NCI-H2227 treated with DMSO at 0.1 percent for 48 hours (cell line): Measurements from ENCODE around the gene FAM162B.
"Not testable (repeated sequence)": the region's sequence is repeated elsewhere in the genome, so short reads cannot be mapped to it uniquely, and the experiment has no call there.

Experiments used
- DNase-seq: peaks from one replicate; lab custom pipeline; 2025; lab: John Stamatoyannopoulos, UW

FAM162B gene

DNA sequence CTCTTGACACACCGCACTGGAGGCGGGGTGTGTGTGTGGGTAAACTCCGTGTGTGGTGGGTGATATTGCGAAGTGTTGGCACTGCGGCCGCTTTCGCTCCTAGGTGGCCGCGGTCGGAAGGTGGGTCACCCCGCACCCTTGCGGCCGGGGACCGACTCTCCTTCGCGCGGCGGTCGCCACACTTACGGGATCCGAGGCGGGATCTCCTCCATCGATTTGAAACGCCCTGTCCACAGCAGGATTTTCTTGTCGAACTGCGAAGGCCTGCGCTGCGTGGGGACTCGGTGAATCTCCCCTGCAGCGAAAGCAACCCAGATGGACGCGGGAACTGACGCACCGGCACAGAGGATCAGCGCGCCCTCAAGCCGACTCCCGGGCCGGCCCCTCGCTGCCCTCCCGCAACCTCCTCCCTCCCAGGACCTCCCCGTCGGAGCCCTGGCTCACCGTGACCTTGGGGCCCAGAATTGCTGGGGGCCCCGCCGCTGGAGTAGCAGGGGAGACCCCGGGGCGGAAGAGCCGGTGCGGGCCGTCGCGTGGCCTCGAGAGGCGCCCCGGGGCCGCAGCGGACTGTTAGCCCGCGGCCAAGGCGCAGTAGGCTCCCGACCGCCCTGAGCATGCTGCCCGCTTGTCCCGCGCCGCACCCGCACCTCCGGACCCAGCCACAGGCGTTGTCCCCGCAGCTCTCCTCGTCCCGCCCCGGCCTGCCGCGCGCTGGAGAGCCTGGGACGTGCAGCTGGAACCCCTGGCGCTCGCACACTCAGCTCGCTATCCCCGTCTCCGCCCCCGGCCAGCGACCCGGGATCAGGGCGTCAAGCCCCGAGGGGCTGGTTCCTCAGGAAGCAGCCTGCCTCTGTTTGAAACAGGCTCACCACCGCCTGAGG, at the start of gene FAM162B:
Gene FAM162B, minus strand, starts transcription at position 759 of the 881 bp plus-strand sequence. Its CDS starts 143 bp downstream, at position 616.
- no peak for DNase-seq

DNA sequence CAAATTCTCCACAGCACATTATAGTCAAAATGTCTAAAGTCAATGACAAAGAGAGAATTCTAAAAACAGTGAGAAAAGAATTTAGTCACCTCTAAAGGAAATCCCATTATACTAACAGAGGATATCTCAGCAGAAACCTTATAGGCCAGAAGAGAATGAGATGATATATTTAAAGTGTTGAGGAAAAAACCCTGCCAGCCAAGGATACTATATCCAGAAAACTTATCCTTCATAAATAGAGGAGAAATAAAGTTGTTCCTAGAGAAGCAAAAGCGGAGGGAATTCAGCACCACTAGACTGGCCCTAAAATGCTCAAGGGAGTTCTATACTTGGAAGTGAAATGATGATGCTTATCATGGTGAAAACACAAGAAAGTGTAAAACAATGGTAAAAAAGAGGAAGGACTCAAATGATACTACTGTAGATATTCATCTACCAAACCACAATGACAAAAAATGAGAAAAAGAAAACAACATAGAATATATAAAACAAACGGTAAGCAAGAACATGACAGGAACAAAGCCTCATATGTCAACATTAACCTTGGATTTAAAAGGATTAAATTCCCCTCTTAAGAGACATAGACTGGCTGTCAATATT, 46.6 kb upstream of the FAM162B start:
- no peak for DNase-seq

DNA sequence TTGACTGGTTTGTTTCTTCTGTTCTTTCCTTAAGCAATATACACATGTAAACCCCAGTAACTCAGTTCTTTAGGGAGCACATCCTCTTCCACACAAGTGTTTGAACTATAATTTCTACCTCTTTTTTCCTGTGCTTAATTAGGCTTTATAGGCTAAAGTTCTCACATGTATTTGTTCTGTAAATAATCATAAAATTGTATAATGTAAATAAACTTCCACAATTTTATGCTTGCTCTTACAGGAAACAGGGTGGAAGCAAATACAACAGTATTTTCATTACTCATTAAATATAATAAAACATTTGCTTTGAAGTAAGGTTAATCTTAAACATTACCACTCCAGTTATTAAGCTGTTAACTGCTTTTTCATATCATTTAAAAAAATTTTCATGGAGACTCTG, 36.5 kb upstream of the FAM162B start:
- DNase-seq: no peak

GRCh38 chr6:116799945-116800344, 34.4 kb upstream of the FAM162B start:
- DNase-seq: no peak

DNA sequence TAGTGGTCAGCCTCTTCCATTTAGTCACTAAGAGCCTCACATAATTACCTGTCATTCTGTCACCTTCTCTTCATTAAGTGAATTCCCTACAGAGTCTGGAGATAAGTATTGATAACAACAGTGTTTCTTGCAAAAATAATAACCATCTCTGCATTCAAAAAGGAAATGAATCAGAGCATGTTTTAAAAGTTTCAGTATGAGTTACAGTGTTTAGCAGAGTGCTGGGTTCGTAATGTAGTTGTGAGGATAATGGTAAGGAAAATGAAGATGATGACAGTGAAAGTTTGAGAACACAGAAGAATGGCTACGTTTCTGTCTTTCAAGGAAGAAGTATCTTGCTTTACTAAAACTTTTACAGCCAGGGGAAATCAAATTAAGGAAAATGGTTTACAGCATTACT, 32.1 kb upstream of the FAM162B start:
- DNase-seq: no peak

DNA sequence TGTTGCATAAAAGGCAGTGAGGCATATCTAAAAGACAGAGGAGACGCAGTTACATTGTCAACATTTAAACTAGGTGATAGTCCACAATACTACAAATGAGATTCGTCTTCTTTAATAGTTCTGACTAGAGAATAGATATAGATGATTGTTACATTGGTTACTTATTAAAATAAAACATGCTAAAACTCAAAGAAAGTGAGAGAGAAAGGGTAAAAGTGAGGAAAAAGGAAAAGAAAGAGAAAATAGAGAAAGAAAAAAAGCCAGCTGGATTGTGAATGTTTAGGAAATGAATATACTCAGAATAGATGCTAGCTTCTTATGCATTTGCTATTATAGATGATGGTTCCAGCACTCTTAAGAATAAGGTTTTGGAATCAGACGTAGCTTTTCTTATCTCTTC, 27.7 kb upstream of the FAM162B start:
- DNase-seq: no peak

DNA sequence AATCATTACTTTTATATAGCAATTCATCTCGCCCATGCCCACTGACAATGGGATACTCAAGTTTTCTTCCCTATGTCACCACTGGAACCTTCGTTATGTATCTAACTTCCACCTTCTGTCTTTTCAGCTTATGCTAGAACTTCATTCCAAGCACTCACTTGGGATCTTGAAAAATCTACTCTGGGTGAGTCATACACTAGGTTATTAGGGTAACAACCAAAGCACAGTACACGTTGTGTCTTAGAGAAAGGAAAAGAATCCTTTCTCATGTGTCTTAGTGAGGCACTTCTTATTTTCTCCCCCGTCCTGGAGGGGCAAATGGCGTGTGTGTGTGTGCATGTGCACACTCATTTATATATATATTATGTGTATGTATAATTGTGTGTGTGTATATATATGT, 18.3 kb upstream of the FAM162B start:
- DNase-seq: no peak

- peak; percentile 20 for DNase-seq
Measured at GRCh38 chr6:116779573-116780164, 14.2 kb upstream of the FAM162B start.

- no peak for DNase-seq
Measured at GRCh38 chr6:116773886-116774285, 8.4 kb upstream of the FAM162B start.

GRCh38 chr6:116772450-116772849, 6.9 kb upstream of the FAM162B start:
- DNase-seq: no peak

GRCh38 chr6:116767715-116768114, 2.2 kb upstream of the FAM162B start:
- no peak for DNase-seq

DNA sequence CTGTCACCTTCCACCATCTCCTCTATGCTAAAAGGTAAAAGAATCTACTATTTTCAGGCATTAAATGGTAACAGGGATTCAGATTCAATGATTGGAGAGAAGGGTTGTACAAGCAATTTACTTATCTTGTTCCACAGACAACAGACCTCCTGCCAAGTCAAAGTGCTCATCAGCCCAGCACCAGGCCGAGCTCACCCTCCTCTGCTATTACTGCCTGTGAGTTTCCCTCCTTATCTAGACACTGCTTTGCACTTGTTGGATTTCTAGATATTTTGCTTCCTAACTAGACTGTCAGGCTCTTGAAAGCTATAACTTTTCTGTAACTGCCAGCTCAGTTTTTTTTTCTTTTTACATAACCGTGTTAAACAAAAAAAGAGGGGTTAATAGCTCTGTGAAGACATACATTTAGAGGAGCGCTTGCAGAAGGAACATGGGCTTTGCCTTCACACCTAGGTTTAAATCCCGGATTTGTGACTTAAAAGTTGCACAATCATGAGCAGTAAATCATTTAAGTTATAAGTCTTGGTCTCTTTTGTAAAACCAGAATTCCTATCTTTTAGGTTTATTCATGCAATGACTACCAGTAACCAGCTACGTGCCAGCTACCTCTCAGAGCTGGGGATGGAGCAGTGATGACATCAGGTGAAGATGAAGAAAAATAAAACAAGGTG, 1.1 kb upstream of the FAM162B start:
- no peak for DNase-seq

- DNase-seq: no peak
Measured at GRCh38 chr6:116764629-116764960, 924 bp downstream of the FAM162B start.

DNA sequence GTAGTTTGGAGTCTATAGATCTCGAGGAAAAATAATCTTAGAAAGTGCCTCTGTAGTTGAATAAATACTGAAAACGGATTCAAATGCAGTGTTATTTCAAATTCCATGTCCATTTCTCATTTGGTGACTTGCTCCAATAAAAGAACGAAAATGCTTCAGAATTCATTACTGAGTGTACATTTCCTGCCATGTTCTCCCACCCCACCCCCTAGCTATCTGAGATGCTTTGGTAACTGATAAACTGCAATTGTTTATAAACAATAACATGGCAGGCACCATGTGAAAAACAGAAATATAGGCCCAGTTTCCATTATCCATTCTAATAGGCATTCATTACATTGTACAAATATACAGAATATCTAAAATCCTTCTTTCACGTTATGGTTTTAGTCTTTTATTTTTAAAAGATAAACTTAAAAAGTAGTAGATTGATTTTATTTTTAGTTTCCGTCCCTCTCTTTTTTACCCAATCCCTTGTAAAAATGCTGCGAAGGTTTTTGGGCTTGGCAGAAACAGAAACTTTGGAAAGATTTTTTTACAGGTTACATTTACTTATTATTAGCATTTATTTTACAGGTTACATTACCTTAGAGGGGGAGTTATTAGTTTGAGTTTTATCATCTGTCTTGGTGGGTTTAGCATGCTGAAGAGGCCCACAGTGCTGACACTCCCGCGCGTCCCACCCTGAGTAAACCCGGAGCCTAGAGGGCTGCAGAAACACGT, 1.5 kb downstream of the FAM162B start:
- no peak for DNase-seq

DNA sequence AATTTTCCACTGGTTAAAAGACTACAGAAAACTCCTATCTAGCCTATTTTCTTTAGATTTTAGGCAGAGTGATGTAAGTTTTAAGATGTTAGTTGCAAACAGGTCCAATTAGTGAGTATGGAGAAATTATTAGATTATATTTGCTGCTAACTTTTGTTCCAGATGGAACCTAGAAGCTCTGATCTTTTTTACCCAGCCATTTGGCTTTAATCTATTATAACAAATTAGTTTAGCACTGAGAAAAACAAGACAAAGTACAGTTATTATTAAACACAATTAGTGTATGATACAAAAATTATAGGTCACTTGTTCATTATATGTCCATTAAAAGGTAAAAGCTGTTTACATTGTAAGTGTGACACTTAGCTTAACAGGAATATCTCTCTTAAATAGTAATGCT, 2.5 kb downstream of the FAM162B start:
- DNase-seq: no peak

- no peak for DNase-seq
Measured at GRCh38 chr6:116762235-116762634, 3.3 kb downstream of the FAM162B start.

DNA sequence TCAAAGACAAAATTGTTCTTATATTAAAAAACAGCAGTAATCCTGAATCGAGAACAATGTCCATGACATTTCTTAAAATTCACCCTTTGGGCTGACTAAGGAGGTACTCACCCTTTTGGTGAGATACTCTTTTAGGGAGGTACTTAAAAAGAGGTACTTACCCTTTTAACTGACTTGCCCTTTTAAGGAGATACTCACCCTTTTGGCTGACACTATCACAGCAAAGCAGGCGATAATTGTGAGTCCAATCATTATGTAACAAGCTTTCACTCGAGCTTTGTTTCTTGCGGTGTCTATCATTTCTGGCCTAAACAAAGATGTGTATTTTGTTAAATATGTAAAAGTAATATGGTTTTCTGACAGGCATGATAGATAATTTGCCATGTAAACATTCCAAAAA, 3.7 kb downstream of the FAM162B start:
- DNase-seq: no peak

DNA sequence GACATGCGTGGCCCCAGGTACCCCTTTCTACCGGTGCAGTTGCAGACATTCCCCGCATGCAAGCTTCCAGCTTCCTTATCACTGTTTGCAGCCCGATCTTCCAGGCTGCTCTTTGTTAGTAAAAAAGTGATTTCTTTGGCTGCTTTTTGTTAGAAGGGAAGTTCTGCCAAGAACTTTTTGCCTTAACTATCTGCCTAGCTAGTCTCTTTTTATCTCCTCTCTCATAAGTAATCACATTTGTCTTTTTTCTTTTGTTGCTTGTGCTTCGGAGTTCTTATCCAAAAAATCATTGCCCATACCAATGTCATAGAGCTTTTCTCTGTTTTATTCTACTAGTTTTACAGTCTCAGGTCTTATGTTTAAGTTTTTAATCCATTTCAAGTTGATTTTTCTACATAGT, 20.3 kb downstream of the FAM162B start:
- DNase-seq: no peak

- no peak for DNase-seq
Measured at GRCh38 chr6:116741571-116741970, 23.9 kb downstream of the FAM162B start.

DNA sequence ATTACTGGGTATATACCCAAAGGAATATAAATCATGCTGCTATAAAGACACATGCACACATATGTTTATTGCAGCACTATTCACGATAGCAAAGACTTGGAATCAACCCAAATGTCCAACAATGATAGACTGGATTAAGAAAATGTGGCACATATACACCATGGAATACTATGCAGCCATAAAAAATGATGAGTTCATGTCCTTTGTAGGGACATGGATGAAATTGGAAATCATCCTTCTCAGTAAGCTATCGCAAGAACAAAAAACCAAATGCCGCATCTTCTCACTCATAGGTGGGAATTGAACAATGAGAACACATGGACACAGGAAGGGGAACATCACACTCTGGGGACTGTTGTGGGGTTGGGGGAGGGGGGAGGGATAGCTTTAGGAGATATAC, 25.0 kb downstream of the FAM162B start:
- not testable (repeated sequence) for DNase-seq

DNA sequence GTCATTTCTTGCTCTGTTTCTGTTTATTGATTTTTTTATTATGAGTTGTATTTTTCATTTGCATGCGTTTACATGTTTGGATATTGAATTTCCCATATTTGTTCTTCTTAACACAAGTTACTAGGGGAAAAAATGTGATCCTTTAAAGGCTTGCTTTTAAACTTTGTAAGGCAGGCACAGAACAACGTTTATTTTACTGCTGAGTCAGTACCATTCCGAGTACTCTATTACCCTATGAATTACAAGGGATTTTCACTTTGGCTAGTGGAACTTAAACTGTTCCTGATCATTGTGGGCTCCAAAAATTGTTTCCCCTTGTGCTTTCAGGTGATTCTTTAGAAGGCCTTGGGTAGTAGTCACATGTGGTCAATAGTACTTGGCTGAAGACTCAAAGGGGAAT, 28.5 kb downstream of the FAM162B start:
- DNase-seq: no peak

DNA sequence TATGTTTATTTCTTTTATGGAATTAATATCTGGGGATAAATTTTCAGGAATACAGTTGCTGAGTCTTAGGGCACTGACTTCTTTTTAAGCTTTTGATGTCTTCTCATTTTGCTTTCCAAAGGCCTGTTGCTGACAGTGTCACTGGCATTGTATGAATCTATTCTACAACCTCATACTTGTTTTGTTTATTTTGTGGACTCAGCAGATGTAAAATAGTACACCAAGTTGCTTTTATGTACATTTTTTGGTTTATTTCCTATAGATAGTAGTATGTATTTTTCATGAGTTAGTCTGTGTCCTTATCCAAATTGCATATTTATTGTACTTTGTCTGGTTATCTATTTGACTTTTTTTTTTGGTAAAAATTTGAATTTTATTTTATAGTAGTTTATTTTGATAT, 35.0 kb downstream of the FAM162B start:
- DNase-seq: no peak
